Loucy (cell line): ENCODE results near the gene NR2F2.

Source experiments
- H2AFZ ChIP-seq: fragments of 200-600 bp; sonication (generic); 2 replicates; pipeline ENCODE4 v1.6.0; 2016; ENCODE audit warnings: antibody characterized with exemption, mild to moderate bottlenecking, low read length, moderate library complexity
- H3F3A ChIP-seq: fragments of 200-600 bp; 2 replicates; pipeline ENCODE4 v1.6.0; 2016; ENCODE audit warnings: antibody characterized with exemption, low read depth, mild to moderate bottlenecking
- H3K27me3 ChIP-seq: fragments of 200-600 bp; sonication (generic); 2 replicates; pipeline ENCODE4 v1.6.1; 2014; ENCODE audit warnings: low read length, mild to moderate bottlenecking; ENCODE audit not compliant: insufficient read depth, poor library complexity, severe bottlenecking
- H3K36me3 ChIP-seq: fragments of 200-600 bp; sonication (generic); 2 replicates; pipeline ENCODE4 v1.6.1; 2016; ENCODE audit warnings: low read length; ENCODE audit not compliant: insufficient read depth
- H3K4me1 ChIP-seq: fragments of 200-600 bp; sonication (generic); 2 replicates; pipeline ENCODE4 v1.5.1; 2014; ENCODE audit warnings: low read length, mild to moderate bottlenecking; ENCODE audit not compliant: insufficient read depth, poor library complexity, severe bottlenecking
- H3K4me2 ChIP-seq: fragments of 200-600 bp; sonication (generic); 2 replicates; pipeline ENCODE4 v1.6.0; 2014; ENCODE audit warnings: antibody characterized with exemption, low read length, low read depth, mild to moderate bottlenecking; ENCODE audit not compliant: poor library complexity, severe bottlenecking
- H3K4me3 ChIP-seq: fragments of 200-600 bp; sonication (generic); 2 replicates; pipeline ENCODE4 v1.5.1; 2014; ENCODE audit warnings: low read length, mild to moderate bottlenecking, mixed read lengths; ENCODE audit not compliant: poor library complexity, severe bottlenecking
- H3K79me2 ChIP-seq: fragments of 200-600 bp; sonication (generic); 2 replicates; pipeline ENCODE4 v1.6.1; 2014; ENCODE audit warnings: low read length; ENCODE audit not compliant: insufficient read depth
- H3K9ac ChIP-seq: fragments of 200-600 bp; sonication (generic); 2 replicates; pipeline ENCODE4 v1.6.0; 2014; ENCODE audit warnings: mild to moderate bottlenecking, low read depth, low read length, moderate library complexity; ENCODE audit not compliant: poor library complexity, severe bottlenecking
- H3K9me2 ChIP-seq: fragments of 200-600 bp; sonication (generic); replicated peaks from 2 replicates; pipeline ENCODE4 v1.6.1; 2016; ENCODE audit warnings: low read depth, low read length, mixed read lengths
- H3K9me3 ChIP-seq: fragments of 200-600 bp; sonication (generic); 2 replicates; pipeline ENCODE4 v1.6.1; 2014; ENCODE audit warnings: mild to moderate bottlenecking, antibody characterized with exemption, low read length, low read depth; ENCODE audit not compliant: insufficient read depth
- H4K20me1 ChIP-seq: fragments of 200-600 bp; sonication (generic); 2 replicates; pipeline ENCODE4 v1.6.0; 2014; ENCODE audit warnings: antibody characterized with exemption, low read length, mild to moderate bottlenecking; ENCODE audit not compliant: insufficient read depth, poor library complexity, severe bottlenecking
- EZH2phosphoT487 ChIP-seq: fragments of 200-600 bp; IDR thresholded peaks from 2 replicates; pipeline ENCODE4 v1.6.1; 2018; ENCODE audit warnings: antibody characterized with exemption, mild to moderate bottlenecking, moderate library complexity, borderline replicate concordance
- TF ChIP-seq, protein P1 (sequence below): fragments of 200-600 bp; sonication (generic); conservative IDR thresholded peaks from 2 replicates; pipeline ENCODE4 v1.5.1; 2014; ENCODE audit warnings: mild to moderate bottlenecking, antibody characterized with exemption, low read length

Gene NR2F2

DNA sequence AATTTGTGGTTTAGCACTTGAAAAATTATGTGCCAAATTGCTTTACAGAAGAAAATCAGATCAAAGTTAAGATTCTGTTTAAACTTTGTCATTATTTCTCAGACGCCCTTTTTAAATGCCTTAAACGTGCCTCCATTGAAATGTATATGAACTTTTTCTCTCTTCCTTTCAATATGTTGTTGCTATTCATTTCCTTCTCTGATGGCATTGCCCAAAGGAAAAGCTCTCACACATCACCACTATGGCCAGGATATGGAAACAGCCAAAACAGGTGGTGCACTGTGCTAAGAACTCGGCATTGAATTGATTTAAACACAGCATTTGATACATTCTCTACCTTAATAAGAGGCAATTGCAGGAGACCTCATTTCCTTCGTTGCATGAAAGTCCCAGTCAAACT is 35.7 kb upstream of the NR2F2 start:
- H3K4me3 ChIP-seq, result no peak overlapping the region
- no peak overlapping the region for H2AFZ ChIP-seq
- no peaks in the 10 kb centered on the region for H3K4me1 ChIP-seq
- no peaks in the 10 kb centered on the region for H3K9me2 ChIP-seq
- H3K9ac ChIP-seq, result no peak overlapping the region
- H4K20me1 ChIP-seq, result no peaks in the 10 kb centered on the region
- H3K27me3 ChIP-seq, result no peaks in the 10 kb centered on the region
- no peaks in the 10 kb centered on the region for H3F3A ChIP-seq
- TF ChIP-seq, protein P1, sequence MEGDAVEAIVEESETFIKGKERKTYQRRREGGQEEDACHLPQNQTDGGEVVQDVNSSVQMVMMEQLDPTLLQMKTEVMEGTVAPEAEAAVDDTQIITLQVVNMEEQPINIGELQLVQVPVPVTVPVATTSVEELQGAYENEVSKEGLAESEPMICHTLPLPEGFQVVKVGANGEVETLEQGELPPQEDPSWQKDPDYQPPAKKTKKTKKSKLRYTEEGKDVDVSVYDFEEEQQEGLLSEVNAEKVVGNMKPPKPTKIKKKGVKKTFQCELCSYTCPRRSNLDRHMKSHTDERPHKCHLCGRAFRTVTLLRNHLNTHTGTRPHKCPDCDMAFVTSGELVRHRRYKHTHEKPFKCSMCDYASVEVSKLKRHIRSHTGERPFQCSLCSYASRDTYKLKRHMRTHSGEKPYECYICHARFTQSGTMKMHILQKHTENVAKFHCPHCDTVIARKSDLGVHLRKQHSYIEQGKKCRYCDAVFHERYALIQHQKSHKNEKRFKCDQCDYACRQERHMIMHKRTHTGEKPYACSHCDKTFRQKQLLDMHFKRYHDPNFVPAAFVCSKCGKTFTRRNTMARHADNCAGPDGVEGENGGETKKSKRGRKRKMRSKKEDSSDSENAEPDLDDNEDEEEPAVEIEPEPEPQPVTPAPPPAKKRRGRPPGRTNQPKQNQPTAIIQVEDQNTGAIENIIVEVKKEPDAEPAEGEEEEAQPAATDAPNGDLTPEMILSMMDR, result no peak
- no peak for TF ChIP-seq EZH2phosphoT487
- no peaks in the 10 kb centered on the region for H3K36me3 ChIP-seq
- no peaks in the 10 kb centered on the region for H3K79me2 ChIP-seq
- H3K4me2 ChIP-seq, result no peak overlapping the region
- H3K9me3 ChIP-seq, result peaks cover 8% of the 10 kb centered on the region; the same call in 1 of the 2 replicates

GRCh38 chr15:96296264-96296663 is 34.2 kb upstream of the NR2F2 start:
- no peaks in the 10 kb centered on the region for H3K36me3 ChIP-seq
- H3K4me2 ChIP-seq, result no peak overlapping the region
- no peaks in the 10 kb centered on the region for H3K79me2 ChIP-seq
- no peak overlapping the region for H3K9ac ChIP-seq
- no peaks in the 10 kb centered on the region for H3K9me2 ChIP-seq
- no peaks in the 10 kb centered on the region for H3K4me1 ChIP-seq
- H3K9me3 ChIP-seq, result peaks cover 8% of the 10 kb centered on the region; the same call in 1 of the 2 replicates
- H3K27me3 ChIP-seq, result no peaks in the 10 kb centered on the region
- TF ChIP-seq EZH2phosphoT487, result no peak
- TF ChIP-seq, protein P1, result no peak
- no peak overlapping the region for H3K4me3 ChIP-seq
- H4K20me1 ChIP-seq, result no peaks in the 10 kb centered on the region
- no peaks in the 10 kb centered on the region for H3F3A ChIP-seq
- no peak overlapping the region for H2AFZ ChIP-seq

- H3K9me3 ChIP-seq, result peaks cover 8% of the 10 kb centered on the region; the same call in 1 of the 2 replicates
- H3K4me3 ChIP-seq, result no peak overlapping the region
- no peaks in the 10 kb centered on the region for H3K9me2 ChIP-seq
- H3K4me2 ChIP-seq, result no peak overlapping the region
- H2AFZ ChIP-seq, result no peak overlapping the region
- TF ChIP-seq, protein P1, result no peak
- TF ChIP-seq EZH2phosphoT487, result no peak
- H3K79me2 ChIP-seq, result no peaks in the 10 kb centered on the region
- no peaks in the 10 kb centered on the region for H3K27me3 ChIP-seq
- no peaks in the 10 kb centered on the region for H3K36me3 ChIP-seq
- H3K9ac ChIP-seq, result no peak overlapping the region
- H3K4me1 ChIP-seq, result no peaks in the 10 kb centered on the region
- H4K20me1 ChIP-seq, result no peaks in the 10 kb centered on the region
- no peaks in the 10 kb centered on the region for H3F3A ChIP-seq
Observed at GRCh38 chr15:96297783-96298182, 32.7 kb upstream of the NR2F2 start.
